Chondrocyte (in vitro differentiated cells): ENCODE results near the gene PPP2R5C. TPM values are rescaled to one million over a fixed set of nuclear protein-coding genes. Genes with fewer than 3 reads are reported as not detected.

Experiments used
- DNase-seq: peaks from one replicate; pipeline ENCODE4 v3.0.0; 2021; ENCODE audit warnings: mixed read lengths, low spot score
- H3K27ac Mint-ChIP-seq: one replicate; pipeline ENCODE4 v1.8.0; 2021; ENCODE audit warnings: mild to moderate bottlenecking, moderate library complexity, mixed read lengths; ENCODE audit not compliant: unreplicated experiment
- H3K27me3 Mint-ChIP-seq: 2 replicates; pipeline ENCODE4 v1.8.0; 2021; ENCODE audit warnings: low read depth, mixed read lengths
- H3K36me3 Mint-ChIP-seq: 2 replicates; pipeline ENCODE4 v1.8.0; 2021; ENCODE audit warnings: low read depth, mixed read lengths
- H3K4me1 Mint-ChIP-seq: 2 replicates; pipeline ENCODE4 v1.8.0; 2021; ENCODE audit warnings: low read depth, mild to moderate bottlenecking, mixed read lengths
- H3K4me3 Mint-ChIP-seq: one replicate; pipeline ENCODE4 v1.8.0; 2021; ENCODE audit warnings: mild to moderate bottlenecking, moderate library complexity, mixed read lengths; ENCODE audit not compliant: unreplicated experiment
- H3K9me3 Mint-ChIP-seq: 2 replicates; pipeline ENCODE4 v1.8.0; 2021; ENCODE audit warnings: low read depth, mixed read lengths
- total RNA-seq: library from RNA; stranded (reverse); gene quantifications from 3 replicates; pipeline ENCODE4 v1.2.1, GENCODE V29; 2021
- TF ChIP-seq, protein P1 (sequence below): fragments of 200-600 bp; sonication (generic); IDR thresholded peaks from 2 replicates; pipeline ENCODE4 v1.5.0; 2021; ENCODE audit warnings: antibody characterized with exemption, mild to moderate bottlenecking, moderate library complexity

The PPP2R5C gene
- total RNA-seq, 1 donor from 2014 or later, result 95.0 TPM

DNA sequence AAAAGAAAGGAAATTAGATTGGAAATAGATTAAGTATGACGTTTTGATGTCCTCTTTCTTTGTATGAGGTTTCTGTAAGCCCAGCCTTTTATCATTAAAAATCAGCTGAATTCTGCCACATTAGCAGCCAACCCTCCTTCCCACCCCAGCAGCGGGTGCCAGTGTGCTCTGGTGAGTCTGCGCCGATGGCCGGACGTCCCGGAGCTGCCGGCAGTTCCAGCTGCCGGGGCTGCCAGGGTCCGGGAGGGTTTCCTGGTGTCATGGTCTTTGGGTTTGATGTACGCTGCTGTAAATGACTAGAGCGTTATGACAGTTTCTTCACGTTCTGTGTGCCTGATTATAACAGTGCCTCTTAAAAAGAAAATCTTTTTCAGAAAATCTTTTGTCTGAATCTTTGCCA lies 151.3 kb downstream of the PPP2R5C start:
- Mint-ChIP-seq H3K27me3 (no peaks in the 10 kb centered on the region), H3K36me3 (peaks cover 27% of the 10 kb centered on the region), H3K4me3 (no peak overlapping the region), H3K4me1 (peaks cover 9% of the 10 kb centered on the region), H3K9me3 (no peaks in the 10 kb centered on the region), H3K27ac (no peak overlapping the region)
- TF ChIP-seq, protein P1, sequence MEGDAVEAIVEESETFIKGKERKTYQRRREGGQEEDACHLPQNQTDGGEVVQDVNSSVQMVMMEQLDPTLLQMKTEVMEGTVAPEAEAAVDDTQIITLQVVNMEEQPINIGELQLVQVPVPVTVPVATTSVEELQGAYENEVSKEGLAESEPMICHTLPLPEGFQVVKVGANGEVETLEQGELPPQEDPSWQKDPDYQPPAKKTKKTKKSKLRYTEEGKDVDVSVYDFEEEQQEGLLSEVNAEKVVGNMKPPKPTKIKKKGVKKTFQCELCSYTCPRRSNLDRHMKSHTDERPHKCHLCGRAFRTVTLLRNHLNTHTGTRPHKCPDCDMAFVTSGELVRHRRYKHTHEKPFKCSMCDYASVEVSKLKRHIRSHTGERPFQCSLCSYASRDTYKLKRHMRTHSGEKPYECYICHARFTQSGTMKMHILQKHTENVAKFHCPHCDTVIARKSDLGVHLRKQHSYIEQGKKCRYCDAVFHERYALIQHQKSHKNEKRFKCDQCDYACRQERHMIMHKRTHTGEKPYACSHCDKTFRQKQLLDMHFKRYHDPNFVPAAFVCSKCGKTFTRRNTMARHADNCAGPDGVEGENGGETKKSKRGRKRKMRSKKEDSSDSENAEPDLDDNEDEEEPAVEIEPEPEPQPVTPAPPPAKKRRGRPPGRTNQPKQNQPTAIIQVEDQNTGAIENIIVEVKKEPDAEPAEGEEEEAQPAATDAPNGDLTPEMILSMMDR, result no peak
- no peak for DNase-seq

DNA sequence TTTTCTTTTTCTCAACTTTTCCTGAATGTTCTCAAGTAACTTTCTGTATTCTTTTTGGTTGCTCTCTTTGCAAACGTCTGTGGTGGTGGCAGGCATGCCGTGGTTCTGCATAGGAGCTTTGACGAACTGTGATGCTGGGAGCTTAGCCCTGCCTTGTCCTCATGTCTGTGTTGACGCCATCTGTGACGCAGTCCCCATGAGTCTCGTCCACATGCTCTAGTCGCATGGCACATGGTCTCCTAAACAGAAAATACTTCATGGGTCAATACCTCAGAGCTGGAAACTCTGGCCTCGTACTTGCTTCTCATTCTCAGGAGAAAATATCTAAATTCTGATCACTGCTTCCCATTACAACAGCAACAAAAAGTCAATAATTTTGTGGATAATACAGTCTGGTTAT lies 152.6 kb downstream of the PPP2R5C start:
- Mint-ChIP-seq H3K27ac (no peak overlapping the region), H3K4me3 (no peak overlapping the region), H3K4me1 (peaks cover 11% of the 10 kb centered on the region), H3K27me3 (no peaks in the 10 kb centered on the region), H3K36me3 (peaks cover 27% of the 10 kb centered on the region), H3K9me3 (no peaks in the 10 kb centered on the region)
- TF ChIP-seq, protein P1, result no peak
- DNase-seq, result no peak

DNA sequence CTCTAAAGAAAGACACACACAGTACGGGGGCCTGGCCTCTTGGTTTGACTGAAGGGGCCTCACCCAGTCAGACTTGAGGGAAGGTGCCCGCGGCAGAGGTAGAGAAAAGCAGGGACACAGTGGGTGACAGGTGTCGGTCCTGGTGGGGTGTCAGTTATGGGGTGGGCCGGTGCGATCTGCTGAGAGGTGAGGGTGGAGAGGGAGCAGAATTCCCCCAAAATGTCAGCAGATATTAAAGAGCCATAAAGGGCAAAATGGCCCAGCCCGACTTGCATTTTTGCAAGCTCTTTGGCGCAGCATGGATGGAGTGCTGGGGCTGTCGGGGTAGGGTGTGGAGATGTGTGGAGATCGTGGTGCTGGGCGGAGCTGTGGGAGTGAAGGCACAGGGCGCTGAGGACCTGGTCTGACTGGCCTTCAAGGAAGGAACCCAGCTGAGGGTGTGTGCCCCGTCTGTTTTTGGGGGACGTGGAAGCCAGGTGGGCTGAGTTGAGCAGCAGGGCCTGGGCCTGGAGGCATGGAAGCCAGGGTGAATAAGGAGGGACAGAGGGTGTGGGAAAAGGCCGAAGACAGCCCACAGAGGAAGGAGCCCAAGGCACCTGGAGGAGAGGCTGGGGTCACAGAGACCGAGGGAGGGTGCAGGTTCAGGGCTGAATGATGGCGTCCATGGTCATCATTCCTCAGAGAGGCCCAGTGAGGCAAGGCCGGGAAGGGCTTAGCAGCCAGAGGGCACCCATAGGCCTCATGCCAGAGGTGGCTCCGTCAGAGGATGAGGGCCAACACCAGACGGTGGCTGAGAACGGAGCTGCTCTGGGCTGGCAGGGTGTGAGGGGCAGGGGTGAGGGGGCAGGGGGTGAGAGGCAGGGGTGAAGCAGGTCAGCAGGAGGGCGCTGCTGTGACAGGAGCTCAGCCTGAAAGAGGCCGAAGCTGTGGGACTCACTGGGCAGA lies 154.6 kb downstream of the PPP2R5C start:
- Mint-ChIP-seq H3K4me3 (no peak overlapping the region), H3K9me3 (no peaks in the 10 kb centered on the region), H3K36me3 (peaks cover 23% of the 10 kb centered on the region), H3K4me1 (peaks cover 11% of the 10 kb centered on the region), H3K27me3 (no peaks in the 10 kb centered on the region), H3K27ac (no peak overlapping the region)
- TF ChIP-seq, protein P1, result no peak
- no peak for DNase-seq

DNA sequence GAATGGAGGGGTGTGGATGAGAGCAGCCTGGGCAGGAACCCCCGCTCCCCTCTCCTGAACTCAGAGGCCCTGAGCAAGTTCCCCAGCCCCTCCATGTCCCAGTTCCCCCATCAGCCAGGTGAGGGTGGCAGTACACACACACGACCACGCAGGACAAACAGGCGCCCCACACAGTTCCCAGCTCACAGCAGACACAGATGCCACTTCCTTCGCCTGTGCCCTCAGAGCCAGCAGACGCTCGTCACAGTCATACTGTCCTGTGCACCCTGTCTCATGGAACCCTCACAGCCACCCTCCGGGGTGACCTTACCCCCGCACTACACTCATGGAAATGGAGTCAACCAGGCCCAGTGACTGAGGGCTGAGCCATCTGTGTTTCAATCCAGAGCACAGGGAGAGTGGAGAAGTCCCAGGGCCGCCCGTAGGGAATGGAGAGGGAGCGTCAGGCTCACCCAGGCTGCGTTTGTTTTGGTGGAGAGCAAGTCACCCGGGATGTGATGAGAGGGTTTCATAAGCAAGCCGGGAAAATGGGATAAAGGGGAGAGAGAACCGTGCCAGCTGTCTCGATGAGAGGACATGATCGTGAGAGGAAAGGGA lies 155.4 kb downstream of the PPP2R5C start:
- peak overlapping the region; percentile 55 for H3K27ac Mint-ChIP-seq

More for the DNA sequence above, 155.4 kb downstream of the PPP2R5C start:
- TF ChIP-seq, protein P1, result no peak
- Mint-ChIP-seq H3K9me3 (no peaks in the 10 kb centered on the region), H3K36me3 (peaks cover 28% of the 10 kb centered on the region), H3K27me3 (no peaks in the 10 kb centered on the region), H3K4me1 (peaks cover 11% of the 10 kb centered on the region), H3K4me3 (no peak overlapping the region)
- no peak for DNase-seq
